ENCODE measurements around the gene HS6ST2. TPM values are rescaled to one million over a fixed set of nuclear protein-coding genes. Genes with fewer than 3 reads are reported as not detected.

HS6ST2 gene
- total RNA-seq, 4 donors from 2014 or later = 0.14 to 1.1 TPM; not detected in 2

GRCh38 chrX:132877954-132878536 is 80.4 kb downstream of the HS6ST2 start:
- TF ChIP-seq EP300 (IDR thresholded peaks at IDR 0.05; ENCODE audit: low read depth) (no peak), CTCF (IDR thresholded peaks at IDR 0.05) (no peak), POLR2A (IDR thresholded peaks at IDR 0.05) (no peak), POLR2AphosphoS5 (IDR thresholded peaks at IDR 0.05) (no peak)
- Histone ChIP-seq H3K27ac (no peak overlapping the region), H3K4me1 (peaks cover 0 to 5% (median 2%) of the 10 kb centered on the region in 4 donors), H3K9me3 (no peaks in the 10 kb centered on the region), H3K36me3 (no peaks in the 10 kb centered on the region), H3K4me3 (no peak overlapping the region), H3K27me3 (no peaks in the 10 kb centered on the region)
- in situ Hi-C loops (cut with MboI; ENCODE audit: low pct_ligation_motif_present in 1 of 4, low pct_unique_long_range_greater_than_20kb in 1 of 4, low sequenced_read_pairs in 3 of 4) = no loop called here
- 63% methylated on average over 5 of the region's 5 CpGs; no CpG with 5 or more reads in 1 of the 2 donors for WGBS, 2 donors (ENCODE audit: low coverage in 1 of 2)
- no peak for DNase-seq
- intact Hi-C loops (cut with DNase I; ENCODE audit: low total_unique reads) = no loop called here

GRCh38 chrX:132876523-132877338 is 81.7 kb downstream of the HS6ST2 start:
- TF ChIP-seq EP300 (IDR thresholded peaks at IDR 0.05; ENCODE audit: low read depth) (no peak), POLR2A (IDR thresholded peaks at IDR 0.05) (no peak), CTCF (IDR thresholded peaks at IDR 0.05) (no peak), POLR2AphosphoS5 (IDR thresholded peaks at IDR 0.05) (no peak)
- Histone ChIP-seq H3K4me1 (peaks cover 0 to 5% (median 2%) of the 10 kb centered on the region in 4 donors), H3K36me3 (no peaks in the 10 kb centered on the region), H3K4me3 (no peak overlapping the region), H3K9me3 (no peaks in the 10 kb centered on the region), H3K27me3 (no peaks in the 10 kb centered on the region), H3K27ac (no peak overlapping the region)
- in situ Hi-C loops (cut with MboI; ENCODE audit: low pct_ligation_motif_present in 1 of 4, low pct_unique_long_range_greater_than_20kb in 1 of 4, low sequenced_read_pairs in 3 of 4) = no loop called here
- no peak for DNase-seq
- intact Hi-C loops (cut with DNase I; ENCODE audit: low total_unique reads) = no loop called here
- WGBS, 2 donors (ENCODE audit: low coverage in 1 of 2) = 33% methylated on average over 2 of the region's 2 CpGs; no CpG with 5 or more reads in 1 of the 2 donors

GRCh38 chrX:132875650-132876522 is 82.5 kb downstream of the HS6ST2 start:
- H3K36me3 ChIP-seq = no peaks in the 10 kb centered on the region
- TF ChIP-seq CTCF (IDR thresholded peaks at IDR 0.05) (no peak), POLR2AphosphoS5 (IDR thresholded peaks at IDR 0.05) (no peak), POLR2A (IDR thresholded peaks at IDR 0.05) (no peak), EP300 (IDR thresholded peaks at IDR 0.05; ENCODE audit: low read depth) (no peak)
- in situ Hi-C loops (cut with MboI; ENCODE audit: low pct_ligation_motif_present in 1 of 4, low pct_unique_long_range_greater_than_20kb in 1 of 4, low sequenced_read_pairs in 3 of 4) (no loop called here), intact Hi-C loops (cut with DNase I; ENCODE audit: low total_unique reads) (no loop called here)
- no peaks in the 10 kb centered on the region for H3K27me3 ChIP-seq
- no peak overlapping the region for H3K27ac ChIP-seq
- DNase-seq = no peak
- WGBS, 2 donors (ENCODE audit: low coverage in 1 of 2) = 25 to 37% methylated on average over 2 to 3 of the region's 3 CpGs
- H3K4me3 ChIP-seq = no peak overlapping the region
- H3K9me3 ChIP-seq = no peaks in the 10 kb centered on the region
- peaks cover 0 to 5% (median 2%) of the 10 kb centered on the region in 4 donors for H3K4me1 ChIP-seq

- 47% methylated on average over 3 of the region's 3 CpGs; no CpG with 5 or more reads in 1 of the 2 donors for WGBS, 2 donors (ENCODE audit: low coverage in 1 of 2)
- Histone ChIP-seq H3K27ac (no peak overlapping the region), H3K4me1 (no peaks in the 10 kb centered on the region), H3K4me3 (no peak overlapping the region), H3K9me3 (no peaks in the 10 kb centered on the region), H3K27me3 (no peaks in the 10 kb centered on the region), H3K36me3 (no peaks in the 10 kb centered on the region)
- TF ChIP-seq EP300 (IDR thresholded peaks at IDR 0.05; ENCODE audit: low read depth) (no peak), POLR2AphosphoS5 (IDR thresholded peaks at IDR 0.05) (no peak), CTCF (IDR thresholded peaks at IDR 0.05) (no peak), POLR2A (IDR thresholded peaks at IDR 0.05) (no peak)
- in situ Hi-C loops (cut with MboI; ENCODE audit: low pct_ligation_motif_present in 1 of 4, low pct_unique_long_range_greater_than_20kb in 1 of 4, low sequenced_read_pairs in 3 of 4) (no loop called here), intact Hi-C loops (cut with DNase I; ENCODE audit: low total_unique reads) (no loop called here)
- no peak for DNase-seq
Observed at GRCh38 chrX:132862562-132862961, 95.9 kb downstream of the HS6ST2 start.
